ENCODE results near the gene FIBCD1. TPM values are rescaled to one million over a fixed set of nuclear protein-coding genes. Genes with fewer than 3 reads are reported as not detected.
A peak's percentile ranks its signal among the peaks of the same experiment; 100 is the strongest.

The FIBCD1 gene
- total RNA-seq, 1 donor, result 5.1 TPM

GRCh38 chr9:130947618-130948140, 8.6 kb upstream of the FIBCD1 start:
- TF ChIP-seq, protein P1, sequence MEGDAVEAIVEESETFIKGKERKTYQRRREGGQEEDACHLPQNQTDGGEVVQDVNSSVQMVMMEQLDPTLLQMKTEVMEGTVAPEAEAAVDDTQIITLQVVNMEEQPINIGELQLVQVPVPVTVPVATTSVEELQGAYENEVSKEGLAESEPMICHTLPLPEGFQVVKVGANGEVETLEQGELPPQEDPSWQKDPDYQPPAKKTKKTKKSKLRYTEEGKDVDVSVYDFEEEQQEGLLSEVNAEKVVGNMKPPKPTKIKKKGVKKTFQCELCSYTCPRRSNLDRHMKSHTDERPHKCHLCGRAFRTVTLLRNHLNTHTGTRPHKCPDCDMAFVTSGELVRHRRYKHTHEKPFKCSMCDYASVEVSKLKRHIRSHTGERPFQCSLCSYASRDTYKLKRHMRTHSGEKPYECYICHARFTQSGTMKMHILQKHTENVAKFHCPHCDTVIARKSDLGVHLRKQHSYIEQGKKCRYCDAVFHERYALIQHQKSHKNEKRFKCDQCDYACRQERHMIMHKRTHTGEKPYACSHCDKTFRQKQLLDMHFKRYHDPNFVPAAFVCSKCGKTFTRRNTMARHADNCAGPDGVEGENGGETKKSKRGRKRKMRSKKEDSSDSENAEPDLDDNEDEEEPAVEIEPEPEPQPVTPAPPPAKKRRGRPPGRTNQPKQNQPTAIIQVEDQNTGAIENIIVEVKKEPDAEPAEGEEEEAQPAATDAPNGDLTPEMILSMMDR (IDR thresholded peaks at IDR 0.05; ENCODE audit: extremely low read depth, low read depth, low read length), result no peak
- Histone ChIP-seq H2AFZ (ENCODE audit: low read length) (no peak overlapping the region), H3K27me3 (ENCODE audit: insufficient read depth, low read length) (peaks cover 22% of the 10 kb centered on the region), H3K4me1 (ENCODE audit: insufficient read depth, low read length) (no peaks in the 10 kb centered on the region), H3K27ac (ENCODE audit: low read depth, low read length) (no peak overlapping the region), H3K36me3 (ENCODE audit: insufficient read depth, low read length) (no peaks in the 10 kb centered on the region), H3K4me2 (ENCODE audit: insufficient read depth, low read length) (no peak overlapping the region), H3K79me2 (ENCODE audit: insufficient read depth, low read length) (no peaks in the 10 kb centered on the region), H4K20me1 (ENCODE audit: insufficient read depth, low read length) (no peaks in the 10 kb centered on the region), H3K9me3 (ENCODE audit: low read depth, low read length) (peaks cover 4% of the 10 kb centered on the region), H3K4me3 (ENCODE audit: insufficient read depth, low read length) (no peak overlapping the region)
- DNase-seq (ENCODE audit: insufficient read length, low spot score, missing footprints), result no peak

- no peaks in the 10 kb centered on the region for H3K79me2 ChIP-seq (ENCODE audit: insufficient read depth, low read length)
- no peak overlapping the region for H3K4me2 ChIP-seq (ENCODE audit: insufficient read depth, low read length)
- peak; percentile 80 for DNase-seq (ENCODE audit: insufficient read length, low spot score, missing footprints)
- peaks cover 4% of the 10 kb centered on the region for H3K9me3 ChIP-seq (ENCODE audit: low read depth, low read length)
- H3K27me3 ChIP-seq (ENCODE audit: insufficient read depth, low read length), result peaks cover 26% of the 10 kb centered on the region
- no peaks in the 10 kb centered on the region for H3K36me3 ChIP-seq (ENCODE audit: insufficient read depth, low read length)
- no peaks in the 10 kb centered on the region for H3K4me1 ChIP-seq (ENCODE audit: insufficient read depth, low read length)
- TF ChIP-seq, protein P1 (IDR thresholded peaks at IDR 0.05; ENCODE audit: extremely low read depth, low read depth, low read length), result no peak
- H2AFZ ChIP-seq (ENCODE audit: low read length), result no peak overlapping the region
- H3K4me3 ChIP-seq (ENCODE audit: insufficient read depth, low read length), result no peak overlapping the region
- no peaks in the 10 kb centered on the region for H4K20me1 ChIP-seq (ENCODE audit: insufficient read depth, low read length)
- no peak overlapping the region for H3K27ac ChIP-seq (ENCODE audit: low read depth, low read length)
These were observed 7.9 kb upstream of the FIBCD1 start for GRCh38 chr9:130946766-130947617.

- Histone ChIP-seq H2AFZ (ENCODE audit: low read length) (no peak overlapping the region), H3K27ac (ENCODE audit: low read depth, low read length) (no peak overlapping the region), H3K36me3 (ENCODE audit: insufficient read depth, low read length) (no peaks in the 10 kb centered on the region), H3K4me1 (ENCODE audit: insufficient read depth, low read length) (no peaks in the 10 kb centered on the region), H3K79me2 (ENCODE audit: insufficient read depth, low read length) (no peaks in the 10 kb centered on the region), H4K20me1 (ENCODE audit: insufficient read depth, low read length) (peaks cover 5% of the 10 kb centered on the region), H3K4me3 (ENCODE audit: insufficient read depth, low read length) (no peak overlapping the region), H3K9me3 (ENCODE audit: low read depth, low read length) (peaks cover 4% of the 10 kb centered on the region), H3K4me2 (ENCODE audit: insufficient read depth, low read length) (no peak overlapping the region), H3K27me3 (ENCODE audit: insufficient read depth, low read length) (peaks cover 40% of the 10 kb centered on the region)
- DNase-seq (ENCODE audit: insufficient read length, low spot score, missing footprints), result peak; percentile 56
- TF ChIP-seq, protein P1 (IDR thresholded peaks at IDR 0.05; ENCODE audit: extremely low read depth, low read depth, low read length), result no peak
These were observed 6.1 kb upstream of the FIBCD1 start for GRCh38 chr9:130945173-130945572.

DNA sequence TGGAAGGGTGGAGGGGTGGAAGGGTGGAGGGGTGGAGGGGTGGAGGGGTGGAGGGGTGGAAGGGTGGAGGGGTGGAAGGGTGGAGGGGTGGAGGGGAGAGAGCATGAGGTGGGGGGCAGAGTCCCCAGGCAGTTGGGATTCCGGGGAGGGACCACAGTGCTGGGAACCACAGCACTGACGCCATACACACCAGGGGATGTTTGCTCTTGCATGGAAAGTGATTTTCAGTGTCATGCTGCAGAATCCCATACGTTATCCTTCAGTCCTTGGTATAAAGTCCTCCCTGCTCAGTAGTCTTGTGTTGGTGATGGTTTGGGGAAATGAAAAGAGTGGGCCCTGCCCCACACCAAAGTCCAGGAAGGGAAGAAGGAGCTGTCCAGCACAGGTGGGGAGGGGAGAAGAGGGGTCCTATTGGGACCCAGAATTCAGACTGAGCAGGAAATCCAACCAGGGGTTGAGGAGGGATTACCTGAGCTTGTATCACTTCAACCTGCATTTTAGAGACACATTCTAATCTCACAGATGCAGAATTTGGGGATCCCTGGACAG, 5.5 kb upstream of the FIBCD1 start:
- Histone ChIP-seq H3K4me3 (ENCODE audit: insufficient read depth, low read length) (no peak overlapping the region), H2AFZ (ENCODE audit: low read length) (no peak overlapping the region), H3K27me3 (ENCODE audit: insufficient read depth, low read length) (peaks cover 44% of the 10 kb centered on the region)

More for the DNA sequence above, 5.5 kb upstream of the FIBCD1 start:
- Histone ChIP-seq H4K20me1 (ENCODE audit: insufficient read depth, low read length) (peaks cover 5% of the 10 kb centered on the region), H3K36me3 (ENCODE audit: insufficient read depth, low read length) (no peaks in the 10 kb centered on the region), H3K79me2 (ENCODE audit: insufficient read depth, low read length) (no peaks in the 10 kb centered on the region), H3K4me2 (ENCODE audit: insufficient read depth, low read length) (no peak overlapping the region), H3K27ac (ENCODE audit: low read depth, low read length) (no peak overlapping the region), H3K4me1 (ENCODE audit: insufficient read depth, low read length) (no peaks in the 10 kb centered on the region), H3K9me3 (ENCODE audit: low read depth, low read length) (peaks cover under 1% of the 10 kb centered on the region)
- TF ChIP-seq, protein P1 (IDR thresholded peaks at IDR 0.05; ENCODE audit: extremely low read depth, low read depth, low read length), result no peak
- peak; percentile 48 for DNase-seq (ENCODE audit: insufficient read length, low spot score, missing footprints)
